MM.1S (cell line): ENCODE results near the gene ENPEP.

Experiments
- EZH2 ChIP-seq: fragments of 300-600 bp; sonication (generic); optimal IDR thresholded peaks from 2 replicates; pipeline ENCODE3; 2017; ENCODE audit warnings: low read depth, mild to moderate bottlenecking, antibody characterized with exemption, low read length, mixed read lengths
- TF ChIP-seq, protein P1 (sequence below): fragments of 300-600 bp; sonication (generic); IDR thresholded peaks from 2 replicates; pipeline ENCODE4 v1.5.1; 2016; ENCODE audit warnings: antibody characterized with exemption, low read length, mixed read lengths

DNA sequence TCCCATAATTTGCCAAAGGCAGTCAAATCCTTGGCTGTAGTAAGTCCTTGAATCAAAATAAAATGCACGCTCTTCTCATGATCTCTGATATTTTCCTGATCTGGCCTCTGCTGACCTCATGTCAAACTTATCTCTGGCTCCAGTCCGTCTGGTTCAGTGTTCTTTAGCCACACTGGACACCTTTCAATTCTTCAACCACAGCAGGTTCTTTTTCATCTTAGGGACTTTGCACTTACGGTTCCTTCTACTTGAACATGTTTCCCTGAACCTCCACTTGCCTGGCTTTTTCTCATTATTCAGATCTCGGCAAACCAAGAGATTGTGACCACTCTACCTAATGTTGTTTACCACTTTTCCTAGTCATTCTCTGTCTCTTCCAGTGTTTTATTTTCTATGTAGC lies 10.3 kb downstream of the ENPEP start:
- TF ChIP-seq, protein P1, sequence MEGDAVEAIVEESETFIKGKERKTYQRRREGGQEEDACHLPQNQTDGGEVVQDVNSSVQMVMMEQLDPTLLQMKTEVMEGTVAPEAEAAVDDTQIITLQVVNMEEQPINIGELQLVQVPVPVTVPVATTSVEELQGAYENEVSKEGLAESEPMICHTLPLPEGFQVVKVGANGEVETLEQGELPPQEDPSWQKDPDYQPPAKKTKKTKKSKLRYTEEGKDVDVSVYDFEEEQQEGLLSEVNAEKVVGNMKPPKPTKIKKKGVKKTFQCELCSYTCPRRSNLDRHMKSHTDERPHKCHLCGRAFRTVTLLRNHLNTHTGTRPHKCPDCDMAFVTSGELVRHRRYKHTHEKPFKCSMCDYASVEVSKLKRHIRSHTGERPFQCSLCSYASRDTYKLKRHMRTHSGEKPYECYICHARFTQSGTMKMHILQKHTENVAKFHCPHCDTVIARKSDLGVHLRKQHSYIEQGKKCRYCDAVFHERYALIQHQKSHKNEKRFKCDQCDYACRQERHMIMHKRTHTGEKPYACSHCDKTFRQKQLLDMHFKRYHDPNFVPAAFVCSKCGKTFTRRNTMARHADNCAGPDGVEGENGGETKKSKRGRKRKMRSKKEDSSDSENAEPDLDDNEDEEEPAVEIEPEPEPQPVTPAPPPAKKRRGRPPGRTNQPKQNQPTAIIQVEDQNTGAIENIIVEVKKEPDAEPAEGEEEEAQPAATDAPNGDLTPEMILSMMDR, result no peak
- no peak for TF ChIP-seq EZH2
